Measurements from ENCODE around the gene WNT5A.

GRCh38 chr3:55446850-55447249 lies 40.3 kb downstream of the WNT5A start:
- TF ChIP-seq EP300 (IDR thresholded peaks at IDR 0.05) (no peak), POLR2AphosphoS5 (IDR thresholded peaks at IDR 0.05) (no peak)

All from esophagus muscularis mucosa (tissue), 3 donors.